ENCODE data around the gene TARM1. TPM values are rescaled to one million over a fixed set of nuclear protein-coding genes. Genes with fewer than 3 reads are reported as not detected.

TARM1 gene
- total and polyA plus RNA-seq, 2 experiments from 2014 or later, result not detected

- TF ChIP-seq, protein P1, sequence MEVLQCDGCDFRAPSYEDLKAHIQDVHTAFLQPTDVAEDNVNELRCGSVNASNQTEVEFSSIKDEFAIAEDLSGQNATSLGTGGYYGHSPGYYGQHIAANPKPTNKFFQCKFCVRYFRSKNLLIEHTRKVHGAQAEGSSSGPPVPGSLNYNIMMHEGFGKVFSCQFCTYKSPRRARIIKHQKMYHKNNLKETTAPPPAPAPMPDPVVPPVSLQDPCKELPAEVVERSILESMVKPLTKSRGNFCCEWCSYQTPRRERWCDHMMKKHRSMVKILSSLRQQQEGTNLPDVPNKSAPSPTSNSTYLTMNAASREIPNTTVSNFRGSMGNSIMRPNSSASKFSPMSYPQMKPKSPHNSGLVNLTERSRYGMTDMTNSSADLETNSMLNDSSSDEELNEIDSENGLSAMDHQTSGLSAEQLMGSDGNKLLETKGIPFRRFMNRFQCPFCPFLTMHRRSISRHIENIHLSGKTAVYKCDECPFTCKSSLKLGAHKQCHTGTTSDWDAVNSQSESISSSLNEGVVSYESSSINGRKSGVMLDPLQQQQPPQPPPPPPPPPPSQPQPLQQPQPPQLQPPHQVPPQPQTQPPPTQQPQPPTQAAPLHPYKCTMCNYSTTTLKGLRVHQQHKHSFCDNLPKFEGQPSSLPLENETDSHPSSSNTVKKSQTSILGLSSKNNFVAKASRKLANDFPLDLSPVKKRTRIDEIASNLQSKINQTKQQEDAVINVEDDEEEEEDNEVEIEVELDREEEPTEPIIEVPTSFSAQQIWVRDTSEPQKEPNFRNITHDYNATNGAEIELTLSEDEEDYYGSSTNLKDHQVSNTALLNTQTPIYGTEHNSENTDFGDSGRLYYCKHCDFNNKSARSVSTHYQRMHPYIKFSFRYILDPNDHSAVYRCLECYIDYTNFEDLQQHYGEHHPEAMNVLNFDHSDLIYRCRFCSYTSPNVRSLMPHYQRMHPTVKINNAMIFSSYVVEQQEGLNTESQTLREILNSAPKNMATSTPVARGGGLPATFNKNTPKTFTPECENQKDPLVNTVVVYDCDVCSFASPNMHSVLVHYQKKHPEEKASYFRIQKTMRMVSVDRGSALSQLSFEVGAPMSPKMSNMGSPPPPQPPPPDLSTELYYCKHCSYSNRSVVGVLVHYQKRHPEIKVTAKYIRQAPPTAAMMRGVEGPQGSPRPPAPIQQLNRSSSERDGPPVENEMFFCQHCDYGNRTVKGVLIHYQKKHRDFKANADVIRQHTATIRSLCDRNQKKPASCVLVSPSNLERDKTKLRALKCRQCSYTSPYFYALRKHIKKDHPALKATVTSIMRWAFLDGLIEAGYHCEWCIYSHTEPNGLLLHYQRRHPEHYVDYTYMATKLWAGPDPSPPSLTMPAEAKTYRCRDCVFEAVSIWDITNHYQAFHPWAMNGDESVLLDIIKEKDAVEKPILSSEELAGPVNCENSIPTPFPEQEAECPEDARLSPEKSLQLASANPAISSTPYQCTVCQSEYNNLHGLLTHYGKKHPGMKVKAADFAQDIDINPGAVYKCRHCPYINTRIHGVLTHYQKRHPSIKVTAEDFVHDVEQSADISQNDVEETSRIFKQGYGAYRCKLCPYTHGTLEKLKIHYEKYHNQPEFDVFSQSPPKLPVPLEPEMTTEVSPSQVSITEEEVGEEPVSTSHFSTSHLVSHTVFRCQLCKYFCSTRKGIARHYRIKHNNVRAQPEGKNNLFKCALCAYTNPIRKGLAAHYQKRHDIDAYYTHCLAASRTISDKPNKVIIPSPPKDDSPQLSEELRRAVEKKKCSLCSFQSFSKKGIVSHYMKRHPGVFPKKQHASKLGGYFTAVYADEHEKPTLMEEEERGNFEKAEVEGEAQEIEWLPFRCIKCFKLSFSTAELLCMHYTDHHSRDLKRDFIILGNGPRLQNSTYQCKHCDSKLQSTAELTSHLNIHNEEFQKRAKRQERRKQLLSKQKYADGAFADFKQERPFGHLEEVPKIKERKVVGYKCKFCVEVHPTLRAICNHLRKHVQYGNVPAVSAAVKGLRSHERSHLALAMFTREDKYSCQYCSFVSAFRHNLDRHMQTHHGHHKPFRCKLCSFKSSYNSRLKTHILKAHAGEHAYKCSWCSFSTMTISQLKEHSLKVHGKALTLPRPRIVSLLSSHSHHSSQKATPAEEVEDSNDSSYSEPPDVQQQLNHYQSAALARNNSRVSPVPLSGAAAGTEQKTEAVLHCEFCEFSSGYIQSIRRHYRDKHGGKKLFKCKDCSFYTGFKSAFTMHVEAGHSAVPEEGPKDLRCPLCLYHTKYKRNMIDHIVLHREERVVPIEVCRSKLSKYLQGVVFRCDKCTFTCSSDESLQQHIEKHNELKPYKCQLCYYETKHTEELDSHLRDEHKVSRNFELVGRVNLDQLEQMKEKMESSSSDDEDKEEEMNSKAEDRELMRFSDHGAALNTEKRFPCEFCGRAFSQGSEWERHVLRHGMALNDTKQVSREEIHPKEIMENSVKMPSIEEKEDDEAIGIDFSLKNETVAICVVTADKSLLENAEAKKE (CRISPR knock-in tag; IDR thresholded peaks at IDR 0.05), result no peak
- TF ChIP-seq POLR2AphosphoS5 (IDR thresholded peaks at IDR 0.05; ENCODE audit: low read depth) (peak; percentile 82), EZH2phosphoT487 (IDR thresholded peaks at IDR 0.05; ENCODE audit: unreplicated experiment) (no peak), ZNF331 (CRISPR knock-in tag; IDR thresholded peaks at IDR 0.05; ENCODE audit: low read depth) (no peak), CREB1 (CRISPR knock-in tag; IDR thresholded peaks at IDR 0.05; ENCODE audit: low read depth) (peak; percentile 99)
- TF ChIP-seq, protein P2, sequence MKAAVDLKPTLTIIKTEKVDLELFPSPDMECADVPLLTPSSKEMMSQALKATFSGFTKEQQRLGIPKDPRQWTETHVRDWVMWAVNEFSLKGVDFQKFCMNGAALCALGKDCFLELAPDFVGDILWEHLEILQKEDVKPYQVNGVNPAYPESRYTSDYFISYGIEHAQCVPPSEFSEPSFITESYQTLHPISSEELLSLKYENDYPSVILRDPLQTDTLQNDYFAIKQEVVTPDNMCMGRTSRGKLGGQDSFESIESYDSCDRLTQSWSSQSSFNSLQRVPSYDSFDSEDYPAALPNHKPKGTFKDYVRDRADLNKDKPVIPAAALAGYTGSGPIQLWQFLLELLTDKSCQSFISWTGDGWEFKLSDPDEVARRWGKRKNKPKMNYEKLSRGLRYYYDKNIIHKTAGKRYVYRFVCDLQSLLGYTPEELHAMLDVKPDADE (IDR thresholded peaks at IDR 0.05), result peak; percentile 99
These were observed 34.2 kb upstream of the TARM1 start, which contains the start of the genes PRPF31 and TFPT (continued) for GRCh38 chr19:54115109-54116063.

All from GM23338 (cell line).